Neural cell (in vitro differentiated cells): ENCODE results near the gene HNRNPR. TPM values are rescaled to one million over a fixed set of nuclear protein-coding genes. Genes with fewer than 3 reads are reported as not detected.

Experiments used
- H2AFZ ChIP-seq: fragments of 200-600, 300-800 bp; sonication (generic), shearing (Covaris generic); 2 replicates; pipeline ENCODE4 v1.6.0; 2014; ENCODE audit warnings: low read depth, mild to moderate bottlenecking, antibody characterized with exemption, low read length, moderate library complexity
- H3F3A ChIP-seq: fragments of 200-600 bp; shearing (Covaris generic); 2 replicates; pipeline ENCODE4 v1.6.1; 2016; ENCODE audit warnings: mild to moderate bottlenecking, moderate library complexity, mixed read lengths, antibody characterized with exemption, low read length; ENCODE audit not compliant: insufficient read depth, poor library complexity, severe bottlenecking
- H3K27ac ChIP-seq: fragments of 200-600, 300-800 bp; sonication (generic), shearing (Covaris generic); 2 replicates; pipeline ENCODE4 v1.5.1; 2014; ENCODE audit warnings: mild to moderate bottlenecking, low read length, moderate library complexity
- H3K27me3 ChIP-seq: fragments of 300-800, 200-600 bp; sonication (generic), shearing (Covaris generic); 2 replicates; pipeline ENCODE4 v1.6.0; 2014; ENCODE audit warnings: mild to moderate bottlenecking, low read depth, low read length, moderate library complexity; ENCODE audit not compliant: insufficient read depth
- H3K36me3 ChIP-seq: fragments of 300-800, 200-600 bp; sonication (generic), shearing (Covaris generic); 2 replicates; pipeline ENCODE4 v1.5.1; 2014; ENCODE audit warnings: mild to moderate bottlenecking, antibody characterized with exemption, low read length, moderate library complexity; ENCODE audit not compliant: insufficient read depth
- H3K4me2 ChIP-seq: fragments of 300-800, 200-600 bp; sonication (generic), shearing (Covaris generic); 2 replicates; pipeline ENCODE4 v1.6.0; 2014; ENCODE audit warnings: mild to moderate bottlenecking, low read length
- H3K4me3 ChIP-seq: fragments of 300-800, 200-600 bp; sonication (generic), shearing (Covaris generic); 2 replicates; pipeline ENCODE4 v1.5.1; 2014; ENCODE audit warnings: mild to moderate bottlenecking, low read length, moderate library complexity
- H3K79me2 ChIP-seq: fragments of 200-600 bp; shearing (Covaris generic); replicated peaks from 2 replicates; pipeline ENCODE4 v1.6.0; 2014; ENCODE audit warnings: mild to moderate bottlenecking, low read length, moderate library complexity; ENCODE audit not compliant: insufficient read depth
- H3K9ac ChIP-seq: fragments of 300-800, 200-600 bp; sonication (generic), shearing (Covaris generic); 2 replicates; pipeline ENCODE4 v1.6.1; 2016; ENCODE audit warnings: mild to moderate bottlenecking, low read length, mixed read lengths
- H3K9me2 ChIP-seq: fragments of 200-600 bp; shearing (Covaris generic); 2 replicates; pipeline ENCODE4 v1.6.1; 2016; ENCODE audit warnings: mild to moderate bottlenecking, low read length, mixed read lengths; ENCODE audit not compliant: insufficient read depth
- H3K9me3 ChIP-seq: fragments of 200-600, 300-800 bp; sonication (generic), shearing (Covaris generic); 2 replicates; pipeline ENCODE4 v1.6.1; 2016; ENCODE audit warnings: mild to moderate bottlenecking, mixed run types, low read length, moderate library complexity, mixed read lengths
- H4K20me1 ChIP-seq: fragments of 200-600 bp; shearing (Covaris generic); 2 replicates; pipeline ENCODE4 v1.6.1; 2016; ENCODE audit warnings: mild to moderate bottlenecking, mixed run types; ENCODE audit not compliant: insufficient read depth
- EP300 ChIP-seq: fragments of 450-650 bp; conservative IDR thresholded peaks from 2 replicates; pipeline ENCODE4 v1.6.1; 2014; ENCODE audit warnings: antibody characterized with exemption, mild to moderate bottlenecking, moderate library complexity; ENCODE audit not compliant: poor library complexity, severe bottlenecking
- EZH2 ChIP-seq: fragments of 200-600, 300-800 bp; shearing (Covaris generic), sonication (generic); IDR thresholded peaks from 2 replicates; pipeline ENCODE4 v1.6.1; 2014; ENCODE audit warnings: antibody characterized with exemption, low read length, borderline replicate concordance, mild to moderate bottlenecking; ENCODE audit not compliant: insufficient read depth, poor library complexity, severe bottlenecking
- MXI1 ChIP-seq: fragments of 450-650 bp; conservative IDR thresholded peaks from 2 replicates; pipeline ENCODE4 v1.6.1; 2014; ENCODE audit warnings: antibody characterized with exemption, mild to moderate bottlenecking; ENCODE audit not compliant: poor library complexity, severe bottlenecking
- POLR2AphosphoS5 ChIP-seq: IDR thresholded peaks from 2 replicates; pipeline ENCODE4 v1.6.1; 2012
- RAD21 ChIP-seq: fragments of 450-650 bp; conservative IDR thresholded peaks from 2 replicates; pipeline ENCODE4 v1.6.1; 2014; ENCODE audit warnings: antibody characterized with exemption, mild to moderate bottlenecking, moderate library complexity
- SMC3 ChIP-seq: fragments of 450-650 bp; conservative IDR thresholded peaks from 2 replicates; pipeline ENCODE4 v1.6.1; 2014; ENCODE audit warnings: antibody characterized with exemption, mild to moderate bottlenecking, moderate library complexity; ENCODE audit not compliant: poor library complexity
- TAF1 ChIP-seq: IDR thresholded peaks from 2 replicates; pipeline ENCODE4 v1.6.1; 2012; ENCODE audit warnings: low read depth
- polyA minus RNA-seq: library from RNA; depleted of rRNA, polyadenylated mRNA; stranded (reverse); fragments of >200 nt; gene quantifications from 2 replicates; pipeline ENCODE4 v1.2.3, GENCODE V29; 2014
- polyA plus RNA-seq: library from polyadenylated mRNA; depleted of rRNA; stranded (reverse); fragments of >200 nt; gene quantifications from 2 replicates; pipeline ENCODE4 v1.2.3, GENCODE V29; 2014
- TF ChIP-seq, protein P1 (sequence below): fragments of 450-650 bp; IDR thresholded peaks from 2 replicates; pipeline ENCODE4 v1.5.1; 2014; ENCODE audit warnings: antibody characterized with exemption, mild to moderate bottlenecking, moderate library complexity; ENCODE audit not compliant: poor library complexity, severe bottlenecking
- TF ChIP-seq, protein P2 (sequence below): IDR thresholded peaks from 2 replicates; pipeline ENCODE4 v1.6.1; 2012; ENCODE audit warnings: borderline replicate concordance

HNRNPR gene
- polyA plus RNA-seq (295 and 345 TPM in 2 replicates), polyA minus RNA-seq (209 and 248 TPM in 2 replicates)

DNA sequence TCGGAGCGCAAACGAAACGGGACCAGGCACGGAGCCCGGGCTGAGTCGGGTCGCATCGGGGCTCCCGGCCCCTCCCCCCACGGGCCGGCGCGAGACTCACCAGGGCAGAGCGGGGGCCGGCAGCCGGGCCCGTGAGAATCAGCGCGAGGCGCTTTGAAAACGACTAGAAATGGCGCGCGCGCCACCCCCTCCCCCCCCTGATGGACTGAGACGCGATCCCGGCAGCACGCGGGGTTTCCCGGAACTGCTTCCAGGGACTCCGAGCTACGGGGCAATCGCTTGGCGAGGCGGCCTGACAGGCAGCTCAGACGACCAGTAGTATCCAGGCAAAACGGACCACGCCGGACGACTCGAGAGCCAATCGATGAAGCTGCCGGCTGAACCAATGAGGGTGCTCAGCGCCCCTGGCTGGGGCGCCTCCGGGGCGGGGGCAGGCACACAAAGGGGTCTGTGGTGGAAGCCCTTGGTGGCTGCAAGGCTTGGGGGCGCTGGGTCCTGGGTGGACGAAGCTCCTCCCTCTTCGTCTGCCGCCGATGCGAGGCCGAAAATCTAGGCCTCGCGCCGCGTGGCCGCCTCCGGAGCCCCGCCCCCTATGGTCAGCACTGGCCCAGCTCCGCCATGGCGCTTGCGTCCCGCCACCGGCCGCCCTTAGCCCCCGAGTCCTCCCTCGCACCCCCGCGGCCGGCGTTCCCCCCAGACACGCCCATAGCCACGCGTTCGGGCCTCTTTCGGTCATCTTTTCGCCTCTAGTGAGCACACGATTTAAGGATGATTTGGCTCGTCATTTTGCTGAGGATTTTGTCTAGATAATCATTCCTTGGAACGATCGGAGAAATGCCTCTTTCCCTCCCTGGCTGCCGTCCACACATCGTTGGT lies at the start of gene HNRNPR:
Gene HNRNPR (minus strand): TSS at position 174 of the 876 bp plus-strand sequence. CDS start 3,276 bp downstream, outside the sequence.
- H3K79me2 ChIP-seq, result peaks cover 45% of the 10 kb centered on the region
- peak within 1 kb of the TSS; percentile 98 for H3K9ac ChIP-seq
- no peaks in the 10 kb centered on the region for H3K9me2 ChIP-seq
- no peaks in the 10 kb centered on the region for H3K36me3 ChIP-seq
- H3K9me3 ChIP-seq, result no peaks in the 10 kb centered on the region
- H3K27ac ChIP-seq, result peak within 1 kb of the TSS; percentile 99
- no peaks in the 10 kb centered on the region for H3F3A ChIP-seq
- peak within 1 kb of the TSS; percentile 70 for H3K4me2 ChIP-seq
- H3K27me3 ChIP-seq, result no peaks in the 10 kb centered on the region
- peak within 1 kb of the TSS; percentile 81 for H3K4me3 ChIP-seq
- TF ChIP-seq EP300 (peak; percentile 60), EZH2 (no peak), MXI1 (peak; percentile 67), TAF1 (peak; percentile 94), POLR2AphosphoS5 (peak; percentile 95), SMC3 (no peak), RAD21 (peak; percentile 36)
- TF ChIP-seq, protein P1, sequence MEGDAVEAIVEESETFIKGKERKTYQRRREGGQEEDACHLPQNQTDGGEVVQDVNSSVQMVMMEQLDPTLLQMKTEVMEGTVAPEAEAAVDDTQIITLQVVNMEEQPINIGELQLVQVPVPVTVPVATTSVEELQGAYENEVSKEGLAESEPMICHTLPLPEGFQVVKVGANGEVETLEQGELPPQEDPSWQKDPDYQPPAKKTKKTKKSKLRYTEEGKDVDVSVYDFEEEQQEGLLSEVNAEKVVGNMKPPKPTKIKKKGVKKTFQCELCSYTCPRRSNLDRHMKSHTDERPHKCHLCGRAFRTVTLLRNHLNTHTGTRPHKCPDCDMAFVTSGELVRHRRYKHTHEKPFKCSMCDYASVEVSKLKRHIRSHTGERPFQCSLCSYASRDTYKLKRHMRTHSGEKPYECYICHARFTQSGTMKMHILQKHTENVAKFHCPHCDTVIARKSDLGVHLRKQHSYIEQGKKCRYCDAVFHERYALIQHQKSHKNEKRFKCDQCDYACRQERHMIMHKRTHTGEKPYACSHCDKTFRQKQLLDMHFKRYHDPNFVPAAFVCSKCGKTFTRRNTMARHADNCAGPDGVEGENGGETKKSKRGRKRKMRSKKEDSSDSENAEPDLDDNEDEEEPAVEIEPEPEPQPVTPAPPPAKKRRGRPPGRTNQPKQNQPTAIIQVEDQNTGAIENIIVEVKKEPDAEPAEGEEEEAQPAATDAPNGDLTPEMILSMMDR, result peak; percentile 39
- TF ChIP-seq, protein P2, sequence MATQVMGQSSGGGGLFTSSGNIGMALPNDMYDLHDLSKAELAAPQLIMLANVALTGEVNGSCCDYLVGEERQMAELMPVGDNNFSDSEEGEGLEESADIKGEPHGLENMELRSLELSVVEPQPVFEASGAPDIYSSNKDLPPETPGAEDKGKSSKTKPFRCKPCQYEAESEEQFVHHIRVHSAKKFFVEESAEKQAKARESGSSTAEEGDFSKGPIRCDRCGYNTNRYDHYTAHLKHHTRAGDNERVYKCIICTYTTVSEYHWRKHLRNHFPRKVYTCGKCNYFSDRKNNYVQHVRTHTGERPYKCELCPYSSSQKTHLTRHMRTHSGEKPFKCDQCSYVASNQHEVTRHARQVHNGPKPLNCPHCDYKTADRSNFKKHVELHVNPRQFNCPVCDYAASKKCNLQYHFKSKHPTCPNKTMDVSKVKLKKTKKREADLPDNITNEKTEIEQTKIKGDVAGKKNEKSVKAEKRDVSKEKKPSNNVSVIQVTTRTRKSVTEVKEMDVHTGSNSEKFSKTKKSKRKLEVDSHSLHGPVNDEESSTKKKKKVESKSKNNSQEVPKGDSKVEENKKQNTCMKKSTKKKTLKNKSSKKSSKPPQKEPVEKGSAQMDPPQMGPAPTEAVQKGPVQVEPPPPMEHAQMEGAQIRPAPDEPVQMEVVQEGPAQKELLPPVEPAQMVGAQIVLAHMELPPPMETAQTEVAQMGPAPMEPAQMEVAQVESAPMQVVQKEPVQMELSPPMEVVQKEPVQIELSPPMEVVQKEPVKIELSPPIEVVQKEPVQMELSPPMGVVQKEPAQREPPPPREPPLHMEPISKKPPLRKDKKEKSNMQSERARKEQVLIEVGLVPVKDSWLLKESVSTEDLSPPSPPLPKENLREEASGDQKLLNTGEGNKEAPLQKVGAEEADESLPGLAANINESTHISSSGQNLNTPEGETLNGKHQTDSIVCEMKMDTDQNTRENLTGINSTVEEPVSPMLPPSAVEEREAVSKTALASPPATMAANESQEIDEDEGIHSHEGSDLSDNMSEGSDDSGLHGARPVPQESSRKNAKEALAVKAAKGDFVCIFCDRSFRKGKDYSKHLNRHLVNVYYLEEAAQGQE, result peak; percentile 82
- peaks cover 30% of the 10 kb centered on the region for H4K20me1 ChIP-seq
- H2AFZ ChIP-seq, result peak within 1 kb of the TSS; percentile 75

DNA sequence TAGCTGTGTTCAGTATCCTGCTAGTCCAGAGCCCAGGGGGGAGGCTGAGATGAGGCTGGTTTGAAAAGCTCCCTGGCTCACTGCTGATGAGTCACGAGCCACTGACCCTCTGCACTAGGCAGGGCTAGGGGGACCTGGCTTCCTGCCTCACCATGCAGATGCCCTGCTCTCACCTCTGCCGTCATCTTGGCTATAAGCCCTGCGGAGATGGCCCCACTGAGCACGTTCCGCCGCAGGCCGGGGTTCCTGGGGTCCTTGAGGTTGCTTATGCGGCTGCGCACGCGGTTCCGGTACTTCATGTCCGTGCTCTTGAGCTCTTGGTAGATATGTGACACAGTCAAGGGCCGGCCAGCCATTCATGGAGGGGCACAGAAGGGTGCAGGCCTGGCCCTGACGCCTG lies 49.6 kb upstream of the HNRNPR start:
- Histone ChIP-seq H4K20me1 (no peaks in the 10 kb centered on the region), H3K9me3 (no peaks in the 10 kb centered on the region), H3K4me2 (no peak overlapping the region), H3F3A (no peaks in the 10 kb centered on the region), H3K27me3 (no peaks in the 10 kb centered on the region), H3K27ac (no peak overlapping the region), H3K36me3 (no peaks in the 10 kb centered on the region), H3K79me2 (no peaks in the 10 kb centered on the region), H3K9ac (no peak overlapping the region), H2AFZ (no peak overlapping the region), H3K4me3 (no peak overlapping the region), H3K9me2 (no peaks in the 10 kb centered on the region)
- TF ChIP-seq EP300 (no peak), EZH2 (no peak), RAD21 (no peak), MXI1 (no peak), SMC3 (no peak)
- TF ChIP-seq, protein P1, result no peak
